Spleen (tissue), 7 donors: ENCODE measurements around the gene ANKRD28.

Source experiments
- CTCF ChIP-seq, 11 experiments: fragments of 200-600 bp in 7 of 11; fragments of 450-650 bp in 4 of 11; sonication (generic) in 4 of 11; IDR thresholded peaks in 8 of 11; conservative IDR thresholded peaks in 3 of 11; 1 replicate in 7 of 11; 2 replicates in 4 of 11; pipeline versions ENCODE4 v1.4.0 to v1.8.0; 2016 to 2021; ENCODE audit warnings: antibody characterized with exemption in 11 of 11, inconsistent platforms in 4 of 11, mild to moderate bottlenecking in 1 of 11
- POLR2A ChIP-seq, 3 donors: fragments of 450-650 bp; IDR thresholded peaks; one replicate each; pipeline ENCODE4 v1.5.1; 2017; ENCODE audit warnings: antibody characterized with exemption in 3 of 3, mild to moderate bottlenecking in 1 of 3
- POLR2AphosphoS5 ChIP-seq, 3 donors: sonication (generic); formaldehyde crosslinking; IDR thresholded peaks; one replicate each; pipeline ENCODE4 v1.5.1; 2017; ENCODE audit warnings: antibody characterized with exemption in 3 of 3
- donor health status: DM: no; HTN: no; CAD: no; lungs with moderate emphysema.
- donor health status: DM: no; HTN: no; CAD: no.
- donor health status: DM: no; HTN: no; CAD: no.

- TF ChIP-seq CTCF (IDR thresholded peaks at IDR 0.05 in 8 of 11, conservative IDR thresholded peaks at IDR 0.05 in 3 of 11), result no peak
- TF ChIP-seq POLR2A (IDR thresholded peaks at IDR 0.05), result no peak
- TF ChIP-seq POLR2AphosphoS5 (IDR thresholded peaks at IDR 0.05), result no peak
These were observed 69.0 kb downstream of the ANKRD28 start for GRCh38 chr3:15728766-15729165.
